ENCODE data around the gene DGKQ.

The DGKQ gene

DNA sequence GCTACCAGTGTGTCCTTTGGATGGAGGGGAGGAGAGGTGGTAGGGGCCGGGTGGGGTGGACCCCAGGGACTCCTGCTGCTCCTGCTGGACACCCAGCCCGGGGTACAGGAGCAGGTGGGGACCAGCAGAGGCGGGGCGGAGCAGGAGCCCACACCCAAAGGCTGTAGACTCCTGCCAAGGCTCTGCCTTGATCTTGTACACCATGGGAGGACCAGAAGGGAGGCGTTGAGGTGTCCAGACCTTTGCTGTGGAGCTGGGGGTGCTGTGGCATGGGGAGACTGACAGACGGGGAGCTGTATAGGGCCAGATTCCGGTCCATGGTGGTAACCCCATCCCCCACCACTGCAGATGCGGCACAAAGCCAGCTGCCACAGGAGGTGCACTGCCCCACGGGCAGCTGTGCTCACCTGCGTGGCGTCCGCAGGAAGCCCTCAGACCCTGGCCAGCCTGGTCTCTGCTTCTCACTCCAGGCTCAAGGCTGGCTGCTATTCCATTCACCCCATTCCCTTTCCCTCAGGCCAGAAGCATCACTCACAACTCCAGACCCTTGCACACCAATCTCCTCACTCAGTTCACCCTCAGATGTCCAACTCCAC, 24.8 kb upstream of the DGKQ start:
- Histone ChIP-seq H3K27me3 (ENCODE audit: low read depth, low read length) (peaks cover 24% of the 10 kb centered on the region), H4K20me1 (ENCODE audit: insufficient read depth, low read length) (no peaks in the 10 kb centered on the region), H3K4me1 (ENCODE audit: low read length) (peaks cover 1% of the 10 kb centered on the region), H3K27ac (ENCODE audit: low read length) (no peak overlapping the region), H3K4me2 (ENCODE audit: low read length) (peak overlapping the region; percentile 58; the same call in 1 of the 2 replicates), H2AFZ (ENCODE audit: low read depth, low read length) (no peak overlapping the region), H3K9ac (ENCODE audit: low read length) (no peak overlapping the region), H3K36me3 (replicated peaks; ENCODE audit: low read depth, low read length) (no peaks in the 10 kb centered on the region), H3K9me3 (ENCODE audit: insufficient read depth, low read length) (no peaks in the 10 kb centered on the region), H3K79me2 (ENCODE audit: low read length) (no peaks in the 10 kb centered on the region), H3K4me3 (ENCODE audit: low read length) (no peak overlapping the region)
- no peak for TF ChIP-seq EZH2phosphoT487 (IDR thresholded peaks at IDR 0.05; ENCODE audit: low read depth)
- TF ChIP-seq, protein P1, sequence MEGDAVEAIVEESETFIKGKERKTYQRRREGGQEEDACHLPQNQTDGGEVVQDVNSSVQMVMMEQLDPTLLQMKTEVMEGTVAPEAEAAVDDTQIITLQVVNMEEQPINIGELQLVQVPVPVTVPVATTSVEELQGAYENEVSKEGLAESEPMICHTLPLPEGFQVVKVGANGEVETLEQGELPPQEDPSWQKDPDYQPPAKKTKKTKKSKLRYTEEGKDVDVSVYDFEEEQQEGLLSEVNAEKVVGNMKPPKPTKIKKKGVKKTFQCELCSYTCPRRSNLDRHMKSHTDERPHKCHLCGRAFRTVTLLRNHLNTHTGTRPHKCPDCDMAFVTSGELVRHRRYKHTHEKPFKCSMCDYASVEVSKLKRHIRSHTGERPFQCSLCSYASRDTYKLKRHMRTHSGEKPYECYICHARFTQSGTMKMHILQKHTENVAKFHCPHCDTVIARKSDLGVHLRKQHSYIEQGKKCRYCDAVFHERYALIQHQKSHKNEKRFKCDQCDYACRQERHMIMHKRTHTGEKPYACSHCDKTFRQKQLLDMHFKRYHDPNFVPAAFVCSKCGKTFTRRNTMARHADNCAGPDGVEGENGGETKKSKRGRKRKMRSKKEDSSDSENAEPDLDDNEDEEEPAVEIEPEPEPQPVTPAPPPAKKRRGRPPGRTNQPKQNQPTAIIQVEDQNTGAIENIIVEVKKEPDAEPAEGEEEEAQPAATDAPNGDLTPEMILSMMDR (IDR thresholded peaks at IDR 0.05; ENCODE audit: low read depth, low read length): no peak

DNA sequence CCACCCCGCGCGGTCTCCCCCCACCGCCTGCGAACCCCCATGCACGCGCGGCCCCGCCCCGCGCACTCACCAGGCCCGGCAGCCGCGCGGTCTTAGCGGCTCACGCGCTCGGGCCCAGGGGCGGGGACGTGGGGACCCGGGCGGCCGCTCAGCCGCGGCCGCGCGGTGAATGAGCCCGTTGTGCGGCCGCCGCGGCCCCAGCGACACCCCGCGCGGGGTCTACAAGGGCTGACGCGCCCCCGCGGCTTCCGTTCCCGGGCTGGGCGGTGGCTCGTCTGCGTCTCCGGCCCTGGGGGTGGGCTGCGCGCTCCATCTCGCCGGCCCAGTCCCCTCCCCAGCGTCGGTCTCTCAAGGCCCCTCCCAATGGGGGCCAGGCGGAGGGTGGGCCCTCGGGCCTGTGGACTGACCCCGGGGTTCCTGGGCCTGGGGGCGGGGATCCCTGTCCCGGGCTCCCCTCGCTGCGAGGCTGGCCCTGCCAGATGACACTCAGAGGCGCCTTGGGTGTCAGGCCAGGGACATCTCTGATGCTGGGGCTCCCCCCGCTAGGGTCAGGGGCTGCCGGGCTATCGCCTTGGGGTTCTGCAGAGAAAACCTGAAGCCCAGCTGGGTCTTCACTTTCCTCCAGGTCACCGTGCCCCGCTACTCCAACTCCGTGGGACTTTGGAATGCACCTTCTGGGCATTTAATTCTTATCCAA, 24.2 kb upstream of the DGKQ start:
- H2AFZ ChIP-seq (ENCODE audit: low read depth, low read length): no peak overlapping the region
- no peak for TF ChIP-seq EZH2phosphoT487 (IDR thresholded peaks at IDR 0.05; ENCODE audit: low read depth)
- TF ChIP-seq, protein P1 (IDR thresholded peaks at IDR 0.05; ENCODE audit: low read depth, low read length): no peak
- H3K4me2 ChIP-seq (ENCODE audit: low read length): peak overlapping the region; percentile 58
- no peaks in the 10 kb centered on the region for H3K9me3 ChIP-seq (ENCODE audit: insufficient read depth, low read length)
- peak overlapping the region; percentile 46 for H3K4me3 ChIP-seq (ENCODE audit: low read length)
- H3K36me3 ChIP-seq (replicated peaks; ENCODE audit: low read depth, low read length): no peaks in the 10 kb centered on the region
- no peak overlapping the region for H3K9ac ChIP-seq (ENCODE audit: low read length)
- H3K4me1 ChIP-seq (ENCODE audit: low read length): peaks cover 8% of the 10 kb centered on the region
- H3K79me2 ChIP-seq (ENCODE audit: low read length): no peaks in the 10 kb centered on the region
- peaks cover 24% of the 10 kb centered on the region for H3K27me3 ChIP-seq (ENCODE audit: low read depth, low read length)
- H4K20me1 ChIP-seq (ENCODE audit: insufficient read depth, low read length): no peaks in the 10 kb centered on the region
- H3K27ac ChIP-seq (ENCODE audit: low read length): no peak overlapping the region

- Histone ChIP-seq H3K4me1 (ENCODE audit: low read length) (peaks cover 13% of the 10 kb centered on the region), H4K20me1 (ENCODE audit: insufficient read depth, low read length) (no peaks in the 10 kb centered on the region), H3K9me3 (ENCODE audit: insufficient read depth, low read length) (no peaks in the 10 kb centered on the region), H3K4me3 (ENCODE audit: low read length) (no peak overlapping the region), H3K27me3 (ENCODE audit: low read depth, low read length) (peaks cover 24% of the 10 kb centered on the region), H3K27ac (ENCODE audit: low read length) (no peak overlapping the region), H3K4me2 (ENCODE audit: low read length) (peak overlapping the region; percentile 14; the same call in 1 of the 2 replicates), H3K36me3 (replicated peaks; ENCODE audit: low read depth, low read length) (no peaks in the 10 kb centered on the region), H3K79me2 (ENCODE audit: low read length) (no peaks in the 10 kb centered on the region), H2AFZ (ENCODE audit: low read depth, low read length) (no peak overlapping the region), H3K9ac (ENCODE audit: low read length) (no peak overlapping the region)
- TF ChIP-seq EZH2phosphoT487 (IDR thresholded peaks at IDR 0.05; ENCODE audit: low read depth): no peak
- TF ChIP-seq, protein P1 (IDR thresholded peaks at IDR 0.05; ENCODE audit: low read depth, low read length): no peak
These were observed 23.6 kb upstream of the DGKQ start for GRCh38 chr4:996997-997374.
